ENCODE data around the gene DCP1B.

Gene DCP1B

GRCh38 chr12:2016862-2017545, 12.7 kb upstream of the DCP1B start:
- DNase-seq: no peak

- DNase-seq: no peak
Measured at GRCh38 chr12:2014231-2014630, 10.0 kb upstream of the DCP1B start.

GRCh38 chr12:2013527-2014223, 9.4 kb upstream of the DCP1B start:
- DNase-seq: no peak

- DNase-seq: no peak
Measured at GRCh38 chr12:2013086-2013485, 8.8 kb upstream of the DCP1B start.

- DNase-seq: no peak
Measured at GRCh38 chr12:2011643-2012607, 7.7 kb upstream of the DCP1B start.

- no peak for DNase-seq
Measured at GRCh38 chr12:2009623-2010022, 5.4 kb upstream of the DCP1B start.

- no peak for DNase-seq
Measured at GRCh38 chr12:2008677-2009076, 4.4 kb upstream of the DCP1B start.

- no peak for DNase-seq
Measured at GRCh38 chr12:2003676-2004112, 563 bp downstream of the DCP1B start.

GRCh38 chr12:1995205-1995896, 8.9 kb downstream of the DCP1B start:
- DNase-seq: no peak

GRCh38 chr12:1994429-1995143, 9.7 kb downstream of the DCP1B start:
- DNase-seq: no peak

GRCh38 chr12:1993871-1994371, 10.3 kb downstream of the DCP1B start:
- peak; percentile 3 for DNase-seq

- DNase-seq: no peak
Measured at GRCh38 chr12:1993341-1993740, 10.9 kb downstream of the DCP1B start.

GRCh38 chr12:1992732-1993131, 11.5 kb downstream of the DCP1B start:
- DNase-seq: no peak

- DNase-seq: no peak
Measured at GRCh38 chr12:1989111-1989510, 15.1 kb downstream of the DCP1B start.

GRCh38 chr12:1984759-1985158, 19.5 kb downstream of the DCP1B start:
- DNase-seq: no peak

- no peak for DNase-seq
Measured at GRCh38 chr12:1980282-1980681, 24.0 kb downstream of the DCP1B start.

GRCh38 chr12:1978078-1978862, 26.0 kb downstream of the DCP1B start:
- no peak for DNase-seq

GRCh38 chr12:1977588-1977987, 26.7 kb downstream of the DCP1B start:
- DNase-seq: no peak

- DNase-seq: no peak
Measured at GRCh38 chr12:1977109-1977508, 27.1 kb downstream of the DCP1B start.

GRCh38 chr12:1974812-1975211, 29.4 kb downstream of the DCP1B start:
- no peak for DNase-seq

GRCh38 chr12:1972856-1973317, 31.4 kb downstream of the DCP1B start:
- DNase-seq: no peak
